Glutamatergic neuron (in vitro differentiated cells): ENCODE measurements around the gene HTR6. TPM values are rescaled to one million over a fixed set of nuclear protein-coding genes. Genes with fewer than 3 reads are reported as not detected.

ENCODE experiments used
- DNase-seq: peaks from one replicate; pipeline ENCODE4 v3.0.0; 2022
- H3K27ac Mint-ChIP-seq: one replicate; pipeline ENCODE4 v1.8.0; 2020; ENCODE audit warnings: mild to moderate bottlenecking, mixed read lengths, inconsistent platforms; ENCODE audit not compliant: unreplicated experiment
- H3K27me3 Mint-ChIP-seq: one replicate; pipeline ENCODE4 v1.8.0; 2020; ENCODE audit warnings: mild to moderate bottlenecking, moderate library complexity, mixed read lengths, inconsistent platforms; ENCODE audit not compliant: unreplicated experiment
- H3K36me3 Mint-ChIP-seq: one replicate; pipeline ENCODE4 v1.8.0; 2020; ENCODE audit warnings: mild to moderate bottlenecking, mixed read lengths, inconsistent platforms; ENCODE audit not compliant: unreplicated experiment
- H3K4me1 Mint-ChIP-seq: one replicate; pipeline ENCODE4 v1.8.0; 2020; ENCODE audit warnings: mild to moderate bottlenecking, low read depth, mixed read lengths, inconsistent platforms; ENCODE audit not compliant: unreplicated experiment
- H3K4me3 Mint-ChIP-seq: one replicate; pipeline ENCODE4 v1.8.0; 2020; ENCODE audit warnings: mild to moderate bottlenecking, mixed read lengths, inconsistent platforms; ENCODE audit not compliant: unreplicated experiment
- H3K9me3 Mint-ChIP-seq: one replicate; pipeline ENCODE4 v1.8.0; 2020; ENCODE audit warnings: mild to moderate bottlenecking, moderate library complexity, mixed read lengths, inconsistent platforms; ENCODE audit not compliant: unreplicated experiment
- total RNA-seq: library from RNA; stranded (reverse); fragmentation: NEBNext Ultra II Directional; extraction: Animal tissue kit (Norgen Biotek cat#: 25700); gene quantifications from one replicate; pipeline ENCODE4 v1.2.1, GENCODE V29; 2021; ENCODE audit not compliant: unreplicated experiment
- TF ChIP-seq, protein P1 (sequence below): fragments of 200-600 bp; sonication (generic); IDR thresholded peaks from one replicate; pipeline ENCODE4 v1.5.0; 2021; ENCODE audit not compliant: partially characterized antibody, unreplicated experiment

Gene HTR6
- total RNA-seq, 1 donor from 2014 or later, result not detected

DNA sequence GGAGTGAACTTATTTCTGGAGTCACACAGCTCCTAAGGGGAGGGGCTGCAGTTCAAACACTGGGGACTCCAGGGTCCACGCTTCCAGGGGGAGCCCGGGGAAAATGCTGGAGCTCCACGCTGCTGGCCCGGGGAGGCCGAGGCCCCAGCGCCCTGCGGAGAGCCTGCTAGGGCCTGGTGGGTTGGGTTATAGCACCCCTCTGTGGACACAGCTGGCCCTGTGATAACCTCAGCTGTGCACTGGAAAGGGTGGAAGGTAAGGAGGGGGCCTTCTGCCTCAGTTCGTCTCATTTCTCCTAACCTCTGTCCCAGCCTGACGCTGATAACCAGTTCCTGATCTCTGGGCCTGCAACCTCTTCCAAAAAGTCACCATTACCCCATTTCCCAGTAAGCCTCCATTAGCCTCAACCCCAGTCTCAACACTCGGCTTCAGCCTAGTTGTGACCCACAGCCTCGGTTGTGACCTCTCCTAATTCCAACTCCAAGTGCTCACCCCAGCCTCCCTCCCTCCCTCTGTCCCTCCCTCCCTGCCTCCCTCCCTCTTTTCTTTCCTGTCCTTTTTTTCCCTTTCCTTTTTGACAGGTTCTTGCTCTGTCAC lies 13.4 kb upstream of the HTR6 start:
- Mint-ChIP-seq H3K27me3 (peaks cover 11% of the 10 kb centered on the region), H3K4me3 (no peak overlapping the region), H3K4me1 (peaks cover 8% of the 10 kb centered on the region), H3K36me3 (no peaks in the 10 kb centered on the region), H3K27ac (peak overlapping the region; percentile 70), H3K9me3 (peaks cover 6% of the 10 kb centered on the region)
- TF ChIP-seq, protein P1, sequence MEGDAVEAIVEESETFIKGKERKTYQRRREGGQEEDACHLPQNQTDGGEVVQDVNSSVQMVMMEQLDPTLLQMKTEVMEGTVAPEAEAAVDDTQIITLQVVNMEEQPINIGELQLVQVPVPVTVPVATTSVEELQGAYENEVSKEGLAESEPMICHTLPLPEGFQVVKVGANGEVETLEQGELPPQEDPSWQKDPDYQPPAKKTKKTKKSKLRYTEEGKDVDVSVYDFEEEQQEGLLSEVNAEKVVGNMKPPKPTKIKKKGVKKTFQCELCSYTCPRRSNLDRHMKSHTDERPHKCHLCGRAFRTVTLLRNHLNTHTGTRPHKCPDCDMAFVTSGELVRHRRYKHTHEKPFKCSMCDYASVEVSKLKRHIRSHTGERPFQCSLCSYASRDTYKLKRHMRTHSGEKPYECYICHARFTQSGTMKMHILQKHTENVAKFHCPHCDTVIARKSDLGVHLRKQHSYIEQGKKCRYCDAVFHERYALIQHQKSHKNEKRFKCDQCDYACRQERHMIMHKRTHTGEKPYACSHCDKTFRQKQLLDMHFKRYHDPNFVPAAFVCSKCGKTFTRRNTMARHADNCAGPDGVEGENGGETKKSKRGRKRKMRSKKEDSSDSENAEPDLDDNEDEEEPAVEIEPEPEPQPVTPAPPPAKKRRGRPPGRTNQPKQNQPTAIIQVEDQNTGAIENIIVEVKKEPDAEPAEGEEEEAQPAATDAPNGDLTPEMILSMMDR, result peak; percentile 34
- DNase-seq, result peak; percentile 72

DNA sequence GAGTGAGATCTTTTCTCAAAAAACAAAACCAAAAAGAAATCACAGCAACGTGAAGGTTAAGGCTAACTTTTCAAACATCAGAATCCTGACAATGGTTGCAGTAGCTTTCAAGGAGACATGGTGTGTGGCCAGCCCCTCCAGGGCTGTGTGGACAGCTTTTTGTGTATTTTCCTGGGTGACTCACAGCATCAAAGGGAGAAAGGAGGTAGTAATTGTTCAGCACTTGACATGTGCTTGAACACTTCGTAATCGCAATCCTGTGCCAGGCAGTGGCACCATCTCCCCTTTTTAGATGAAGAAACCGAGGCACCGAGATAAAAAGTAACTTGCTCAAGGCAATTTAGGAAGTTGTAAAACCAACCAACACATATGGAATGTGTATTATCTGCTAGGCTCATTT lies 10.3 kb upstream of the HTR6 start:
- DNase-seq, result no peak
- Mint-ChIP-seq H3K27me3 (peaks cover 3% of the 10 kb centered on the region), H3K9me3 (no peaks in the 10 kb centered on the region), H3K36me3 (no peaks in the 10 kb centered on the region), H3K4me3 (no peak overlapping the region), H3K27ac (no peak overlapping the region), H3K4me1 (peaks cover 4% of the 10 kb centered on the region)
- TF ChIP-seq, protein P1, result no peak

DNA sequence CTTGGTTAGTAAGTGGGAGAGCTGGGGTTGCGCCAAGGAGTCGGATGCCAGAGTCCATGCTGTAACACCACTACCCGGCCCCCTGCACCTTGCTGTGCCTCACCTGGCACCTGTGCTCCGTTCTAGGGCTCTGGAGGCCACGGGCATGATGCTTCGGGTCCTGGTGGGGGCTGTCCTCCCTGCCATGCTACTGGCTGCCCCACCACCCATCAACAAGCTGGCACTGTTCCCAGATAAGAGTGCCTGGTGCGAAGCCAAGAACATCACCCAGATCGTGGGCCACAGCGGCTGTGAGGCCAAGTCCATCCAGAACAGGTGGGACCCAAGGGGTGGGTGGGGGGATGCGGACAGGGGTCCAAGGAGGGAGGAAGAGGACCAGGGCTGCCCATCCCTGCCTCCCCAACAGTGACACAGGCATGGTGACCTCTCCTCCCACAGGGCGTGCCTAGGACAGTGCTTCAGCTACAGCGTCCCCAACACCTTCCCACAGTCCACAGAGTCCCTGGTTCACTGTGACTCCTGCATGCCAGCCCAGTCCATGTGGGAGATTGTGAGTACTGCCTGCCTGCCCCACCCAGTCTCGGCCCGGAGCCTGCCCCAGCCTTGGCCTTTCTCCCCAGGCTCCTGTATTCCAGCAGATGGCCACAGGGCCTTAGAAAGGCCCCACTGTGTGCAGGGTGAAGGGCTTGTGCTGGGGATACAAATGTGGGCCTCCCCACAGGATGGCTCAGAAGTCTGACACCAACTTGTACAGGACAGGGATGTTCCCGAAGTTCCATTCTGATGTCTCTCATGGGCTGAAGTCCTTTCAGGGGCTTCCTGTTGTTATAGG lies 9.6 kb upstream of the HTR6 start:
- Mint-ChIP-seq H3K27ac (no peak overlapping the region), H3K36me3 (no peaks in the 10 kb centered on the region), H3K27me3 (peaks cover 3% of the 10 kb centered on the region), H3K9me3 (no peaks in the 10 kb centered on the region), H3K4me1 (peaks cover 9% of the 10 kb centered on the region), H3K4me3 (no peak overlapping the region)
- DNase-seq, result no peak
- TF ChIP-seq, protein P1, result no peak

DNA sequence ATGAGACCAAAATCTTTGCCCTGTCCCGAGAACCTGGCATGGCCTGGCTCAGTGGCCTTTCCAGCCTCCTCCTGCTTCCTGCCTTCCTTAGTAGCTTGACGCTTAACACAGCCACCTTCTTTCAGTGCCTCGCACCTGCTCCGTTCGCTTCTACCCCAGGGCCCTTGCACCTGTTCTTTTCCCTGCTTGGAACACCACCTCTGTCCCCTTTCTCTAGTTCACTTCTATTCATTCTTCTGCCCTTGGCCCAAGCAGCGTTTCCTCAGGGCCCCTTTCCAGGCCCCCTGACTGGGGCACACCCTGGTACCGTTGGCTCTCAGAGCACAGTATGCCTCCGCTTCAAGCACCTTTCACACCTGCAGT lies 9.0 kb upstream of the HTR6 start:
- DNase-seq, result no peak
- Mint-ChIP-seq H3K4me3 (no peak overlapping the region), H3K36me3 (no peaks in the 10 kb centered on the region), H3K27ac (no peak overlapping the region), H3K27me3 (peaks cover 3% of the 10 kb centered on the region), H3K4me1 (peaks cover 9% of the 10 kb centered on the region), H3K9me3 (peaks cover 4% of the 10 kb centered on the region)
- TF ChIP-seq, protein P1, result no peak

DNA sequence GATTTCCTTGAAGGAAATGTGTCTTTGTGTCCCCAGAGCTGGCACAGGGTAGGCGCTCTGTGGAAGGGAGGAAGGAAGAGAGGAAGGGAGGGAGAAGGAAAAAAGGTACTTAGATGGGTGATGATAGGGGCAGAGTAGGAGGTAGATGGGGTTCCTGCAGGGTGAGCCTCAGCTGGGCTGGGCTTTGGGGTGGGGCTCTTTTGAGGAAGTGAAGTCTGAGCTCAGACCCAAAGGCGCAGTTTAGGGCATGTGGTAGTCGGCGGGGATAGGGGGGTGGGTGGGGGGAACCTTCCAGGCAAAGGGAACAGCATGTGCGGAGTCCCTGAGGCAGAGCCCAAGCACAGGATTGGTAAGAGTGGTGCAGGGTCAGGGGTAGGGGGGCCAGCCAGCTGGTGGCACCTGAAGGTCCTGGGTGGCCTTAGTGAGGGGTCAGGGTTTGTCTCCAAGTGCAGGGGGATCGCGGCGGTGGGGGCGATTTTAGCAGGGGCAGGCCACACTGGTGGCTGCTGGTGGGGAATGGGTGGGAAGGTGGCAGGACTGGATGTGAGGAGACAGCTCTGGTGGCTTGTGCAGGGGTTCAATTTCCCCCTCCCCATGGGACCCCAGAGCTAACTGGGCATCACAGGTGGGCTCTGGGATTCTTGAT lies 8.4 kb upstream of the HTR6 start:
- peaks cover 8% of the 10 kb centered on the region for H3K4me1 Mint-ChIP-seq
- DNase-seq, result no peak
- H3K36me3 Mint-ChIP-seq, result no peaks in the 10 kb centered on the region
- H3K4me3 Mint-ChIP-seq, result no peak overlapping the region
- H3K27ac Mint-ChIP-seq, result no peak overlapping the region
- peaks cover 3% of the 10 kb centered on the region for H3K27me3 Mint-ChIP-seq
- TF ChIP-seq, protein P1, result no peak
- peaks cover 4% of the 10 kb centered on the region for H3K9me3 Mint-ChIP-seq
